T-helper 17 cell (primary cell): ENCODE results near the gene ITPRIP. TPM values are rescaled to one million over a fixed set of nuclear protein-coding genes. Genes with fewer than 3 reads are reported as not detected.

Source experiments
- ATAC-seq: fragments of 150-1000 bp; cut with Tn5 transposase; 2 replicates; pipeline ENCODE4 v1.10.0; 2021; ENCODE audit warnings: mild to moderate bottlenecking, moderate library complexity
- DNase-seq, 3 donors: peaks; one replicate each; pipeline versions ENCODE4 v3.0.0 to v3.0.0-alpha.2; 2020 to 2021
- H3K9me3 ChIP-seq: one replicate; pipeline ENCODE4 v1.7.0; 2013; ENCODE audit warnings: low read length, mild to moderate bottlenecking; ENCODE audit not compliant: control insufficient read depth, poor library complexity, severe bottlenecking
- H3K27ac Mint-ChIP-seq: one replicate; pipeline ENCODE4 v1.8.0; 2022; ENCODE audit warnings: mild to moderate bottlenecking, moderate library complexity, mixed read lengths
- H3K27me3 Mint-ChIP-seq: one replicate; pipeline ENCODE4 v1.8.0; 2022; ENCODE audit warnings: mixed read lengths
- H3K36me3 Mint-ChIP-seq: one replicate; pipeline ENCODE4 v1.8.0; 2022; ENCODE audit warnings: low read depth, mixed read lengths
- H3K4me1 Mint-ChIP-seq: one replicate; pipeline ENCODE4 v1.8.0; 2022; ENCODE audit warnings: mild to moderate bottlenecking, mixed read lengths
- H3K4me3 Mint-ChIP-seq: one replicate; pipeline ENCODE4 v1.8.0; 2022; ENCODE audit warnings: mild to moderate bottlenecking, moderate library complexity, mixed read lengths
- total RNA-seq, 4 donors: library from RNA in 2 of 4; stranded (reverse) in 2 of 4; gene quantifications; one replicate each; pipeline ENCODE4 v1.2.3 and lab custom pipeline; 2022 to 2026

Gene ITPRIP
- total RNA-seq, 2 donors from 2014 or later, result 30.6 to 47.1 TPM

DNA sequence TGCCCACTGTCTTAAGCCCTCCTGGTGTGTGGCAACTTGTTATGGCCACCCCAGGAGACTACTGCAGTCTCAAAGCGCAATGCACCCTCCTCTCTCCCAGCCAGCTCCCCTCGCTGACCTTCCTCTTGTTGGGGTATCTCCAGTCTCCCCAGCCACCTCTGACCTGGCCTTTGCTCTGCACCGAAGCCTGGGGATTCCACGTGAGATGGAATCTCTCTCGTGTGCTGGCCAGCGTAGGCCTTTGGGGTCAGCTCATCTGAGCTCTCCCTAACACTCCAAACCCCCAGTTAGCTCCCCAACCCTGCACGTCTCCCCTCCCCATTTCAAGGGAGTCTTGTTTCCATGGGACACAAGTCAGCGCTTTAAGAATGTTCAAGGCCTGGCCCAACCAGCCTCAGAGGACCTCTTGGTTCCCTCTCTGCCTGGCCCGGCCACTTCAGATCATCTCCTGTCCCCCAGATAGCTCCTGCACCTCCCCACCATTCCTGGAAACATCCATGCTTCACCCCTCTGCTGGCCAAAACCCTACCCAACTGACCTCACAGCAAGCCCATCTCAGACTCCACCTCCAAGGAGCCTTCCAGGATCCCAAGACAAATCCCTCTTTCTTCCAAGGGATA lies 11.2 kb downstream of the ITPRIP start:
- no peaks in the 10 kb centered on the region for H3K9me3 ChIP-seq
- H3K27ac Mint-ChIP-seq, result peak overlapping the region; percentile 96
- H3K4me3 Mint-ChIP-seq, result peak overlapping the region; percentile 90
- ATAC-seq, result no peak
- H3K4me1 Mint-ChIP-seq, result peaks cover 81% of the 10 kb centered on the region
- no peaks in the 10 kb centered on the region for H3K27me3 Mint-ChIP-seq
- peaks cover 3% of the 10 kb centered on the region for H3K36me3 Mint-ChIP-seq
- no peak for DNase-seq

DNA sequence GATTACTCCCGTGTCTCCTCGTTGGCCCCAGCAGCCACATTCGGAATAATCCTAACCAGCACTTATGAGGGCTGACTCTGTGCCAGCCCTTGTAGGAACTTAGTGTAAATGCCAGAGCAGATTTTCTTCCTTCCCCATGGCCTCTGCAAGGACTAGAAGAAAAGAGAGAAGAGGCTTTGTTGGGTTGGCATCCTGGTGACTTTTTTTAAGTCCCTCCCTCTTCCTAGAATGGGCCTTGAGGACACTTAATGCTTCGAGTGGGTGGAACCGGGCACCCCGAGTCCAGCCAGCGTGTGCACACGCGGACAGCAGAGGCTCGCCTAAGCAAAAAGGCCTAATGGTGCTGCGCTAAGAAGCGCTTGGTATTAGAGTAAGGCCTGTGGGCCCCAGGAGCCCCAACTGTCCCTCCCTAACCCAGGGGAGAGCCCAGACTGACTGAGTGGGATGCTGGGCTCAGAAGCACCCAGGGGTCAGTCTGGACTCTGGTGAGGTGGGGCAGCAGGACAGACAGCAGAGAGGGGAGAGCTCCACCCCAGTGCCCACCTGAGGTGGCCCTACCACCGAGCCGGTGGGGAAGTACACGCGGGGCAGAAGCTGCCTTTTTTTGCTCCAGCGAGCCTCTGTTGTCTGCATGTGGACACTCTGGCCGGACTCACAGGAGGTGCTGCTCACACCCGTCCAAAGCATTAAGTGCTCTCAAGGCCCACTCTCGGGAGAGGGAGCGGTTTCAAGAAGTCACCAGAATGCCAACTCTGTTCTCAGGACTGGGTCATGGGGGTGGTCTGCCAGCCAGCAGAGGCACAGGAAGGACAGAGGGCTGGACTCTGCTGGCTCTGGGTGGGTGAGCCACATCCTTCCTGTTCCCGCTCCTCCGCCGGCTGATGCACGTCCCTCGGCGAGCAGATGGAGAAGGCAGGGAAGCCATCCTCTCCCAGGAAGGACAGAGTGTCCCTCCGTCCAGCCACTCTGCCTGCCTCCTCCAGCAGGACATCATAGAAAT lies 12.5 kb downstream of the ITPRIP start:
- H3K4me1 Mint-ChIP-seq, result peaks cover 87% of the 10 kb centered on the region
- H3K27me3 Mint-ChIP-seq, result no peaks in the 10 kb centered on the region

DNA sequence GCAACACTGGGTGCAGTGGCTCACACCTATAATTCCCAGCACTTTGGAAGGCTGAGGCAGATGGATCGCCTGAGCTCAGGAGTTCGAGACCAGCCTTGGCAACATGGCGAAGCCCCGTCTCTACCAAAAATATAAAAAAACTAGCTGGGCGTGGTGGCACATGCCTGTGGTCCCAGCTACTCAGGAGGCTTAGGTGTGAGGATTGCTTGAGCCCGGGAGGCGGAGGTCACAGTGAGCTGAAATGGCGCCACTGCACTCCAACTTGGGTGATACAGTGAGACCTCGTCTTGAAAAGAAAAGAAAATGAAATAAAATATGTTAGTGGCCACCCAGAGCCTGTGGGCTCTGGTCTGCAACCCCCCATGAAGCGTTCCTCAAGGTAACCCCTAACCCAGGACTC lies 13.3 kb downstream of the ITPRIP start:
- H3K36me3 Mint-ChIP-seq, result peaks cover 3% of the 10 kb centered on the region
- H3K27me3 Mint-ChIP-seq, result no peaks in the 10 kb centered on the region
- H3K27ac Mint-ChIP-seq, result peak overlapping the region; percentile 96
- H3K9me3 ChIP-seq, result no peaks in the 10 kb centered on the region
- H3K4me1 Mint-ChIP-seq, result peaks cover 88% of the 10 kb centered on the region
- ATAC-seq (no peak), DNase-seq (no peak)
- peak overlapping the region; percentile 90 for H3K4me3 Mint-ChIP-seq

More for the DNA sequence above, 12.5 kb downstream of the ITPRIP start:
- H3K9me3 ChIP-seq, result no peaks in the 10 kb centered on the region
- Mint-ChIP-seq H3K36me3 (peaks cover 3% of the 10 kb centered on the region), H3K27ac (peak overlapping the region; percentile 96), H3K4me3 (peak overlapping the region; percentile 90)
- DNase-seq (no peak), ATAC-seq (no peak)

DNA sequence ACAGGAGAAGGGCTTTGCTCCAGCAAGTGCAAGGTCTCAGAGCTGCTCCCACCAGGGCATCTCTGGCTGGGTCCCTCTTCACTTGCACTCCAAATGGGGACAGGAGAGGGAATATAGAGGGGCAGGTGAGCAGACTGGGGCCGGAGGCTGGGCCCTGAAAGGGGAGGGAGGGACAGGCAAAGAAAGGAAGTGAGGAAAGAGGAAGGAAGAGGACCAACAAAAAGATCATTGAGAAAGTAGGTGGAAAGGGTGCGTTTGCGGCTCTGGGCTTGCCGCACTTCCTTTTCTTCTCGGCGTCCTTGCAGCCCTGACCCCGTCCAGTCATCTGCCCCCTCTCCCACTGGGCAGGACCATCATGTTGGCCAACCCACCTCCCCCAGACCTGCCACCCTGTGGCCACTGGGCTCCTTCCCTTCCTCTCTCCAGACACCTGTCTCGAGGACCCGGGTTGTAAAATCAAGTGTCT lies 14.0 kb downstream of the ITPRIP start:
- Mint-ChIP-seq H3K27me3 (no peaks in the 10 kb centered on the region), H3K36me3 (peaks cover 3% of the 10 kb centered on the region), H3K27ac (peak overlapping the region; percentile 96)

DNA sequence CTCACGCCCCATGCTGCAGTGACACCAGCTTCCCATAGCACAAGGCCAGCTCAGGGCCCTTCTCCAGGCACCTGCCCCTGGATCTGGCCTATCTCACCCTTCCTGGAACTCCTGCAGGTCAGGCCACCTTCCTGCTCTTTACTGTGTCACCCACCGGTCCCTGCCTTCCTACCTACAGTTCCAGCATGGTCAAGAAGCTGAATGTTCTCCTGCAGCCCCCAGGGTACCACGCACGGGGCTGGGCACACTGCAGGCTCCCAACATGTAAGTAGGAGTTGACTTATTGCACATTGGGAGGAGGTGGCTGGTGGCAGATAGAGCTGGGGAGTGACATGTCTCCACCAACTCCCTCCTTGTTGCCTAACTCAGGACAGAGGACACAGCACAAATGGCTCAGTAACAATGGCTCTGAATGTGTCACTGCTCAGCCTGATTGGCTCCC lies 14.5 kb downstream of the ITPRIP start:
- DNase-seq (no peak), ATAC-seq (no peak)
- Mint-ChIP-seq H3K36me3 (peaks cover 3% of the 10 kb centered on the region), H3K27ac (peak overlapping the region; percentile 96), H3K4me3 (peak overlapping the region; percentile 81), H3K27me3 (no peaks in the 10 kb centered on the region), H3K4me1 (peaks cover 86% of the 10 kb centered on the region)
- H3K9me3 ChIP-seq, result no peaks in the 10 kb centered on the region

More for the DNA sequence above, 14.0 kb downstream of the ITPRIP start:
- ATAC-seq (no peak), DNase-seq (no peak)
- no peaks in the 10 kb centered on the region for H3K9me3 ChIP-seq
- Mint-ChIP-seq H3K4me3 (peak overlapping the region; percentile 81), H3K4me1 (peaks cover 89% of the 10 kb centered on the region)

GRCh38 chr10:104323085-104323484 lies 15.2 kb downstream of the ITPRIP start:
- Mint-ChIP-seq H3K27me3 (no peaks in the 10 kb centered on the region), H3K4me3 (peak overlapping the region; percentile 81), H3K36me3 (peaks cover 3% of the 10 kb centered on the region), H3K4me1 (peaks cover 81% of the 10 kb centered on the region), H3K27ac (peak overlapping the region; percentile 96)
- no peaks in the 10 kb centered on the region for H3K9me3 ChIP-seq
- DNase-seq (no peak), ATAC-seq (no peak)

GRCh38 chr10:104322416-104322782 lies 15.9 kb downstream of the ITPRIP start:
- ATAC-seq, result peak; percentile 55
- Mint-ChIP-seq H3K27ac (peak overlapping the region; percentile 96), H3K4me1 (peaks cover 78% of the 10 kb centered on the region), H3K36me3 (peaks cover 3% of the 10 kb centered on the region), H3K27me3 (no peaks in the 10 kb centered on the region), H3K4me3 (peak overlapping the region; percentile 81)
- no peaks in the 10 kb centered on the region for H3K9me3 ChIP-seq
- no peak for DNase-seq

GRCh38 chr10:104321725-104322415 lies 16.4 kb downstream of the ITPRIP start:
- DNase-seq, result no peak
- Mint-ChIP-seq H3K27ac (peak overlapping the region; percentile 96), H3K36me3 (peaks cover 3% of the 10 kb centered on the region), H3K27me3 (no peaks in the 10 kb centered on the region), H3K4me3 (peak overlapping the region; percentile 81), H3K4me1 (peaks cover 77% of the 10 kb centered on the region)
- no peaks in the 10 kb centered on the region for H3K9me3 ChIP-seq
- ATAC-seq, result peak; percentile 73

- peak overlapping the region; percentile 81 for H3K4me3 Mint-ChIP-seq
- ATAC-seq, result no peak
- no peaks in the 10 kb centered on the region for H3K9me3 ChIP-seq
- no peaks in the 10 kb centered on the region for H3K27me3 Mint-ChIP-seq
- DNase-seq, result no peak
- peak overlapping the region; percentile 96 for H3K27ac Mint-ChIP-seq
- peaks cover under 1% of the 10 kb centered on the region for H3K36me3 Mint-ChIP-seq
- peaks cover 73% of the 10 kb centered on the region for H3K4me1 Mint-ChIP-seq
Observed at GRCh38 chr10:104321226-104321625, 17.0 kb downstream of the ITPRIP start.

GRCh38 chr10:104318810-104319741 lies 19.2 kb downstream of the ITPRIP start:
- DNase-seq, result no peak
- no peak for ATAC-seq
- H3K4me1 Mint-ChIP-seq, result peaks cover 55% of the 10 kb centered on the region
- H3K36me3 Mint-ChIP-seq, result peaks cover 2% of the 10 kb centered on the region
- H3K9me3 ChIP-seq, result no peaks in the 10 kb centered on the region
- H3K27me3 Mint-ChIP-seq, result no peaks in the 10 kb centered on the region
- no peak overlapping the region for H3K27ac Mint-ChIP-seq
- peak overlapping the region; percentile 36 for H3K4me3 Mint-ChIP-seq

DNA sequence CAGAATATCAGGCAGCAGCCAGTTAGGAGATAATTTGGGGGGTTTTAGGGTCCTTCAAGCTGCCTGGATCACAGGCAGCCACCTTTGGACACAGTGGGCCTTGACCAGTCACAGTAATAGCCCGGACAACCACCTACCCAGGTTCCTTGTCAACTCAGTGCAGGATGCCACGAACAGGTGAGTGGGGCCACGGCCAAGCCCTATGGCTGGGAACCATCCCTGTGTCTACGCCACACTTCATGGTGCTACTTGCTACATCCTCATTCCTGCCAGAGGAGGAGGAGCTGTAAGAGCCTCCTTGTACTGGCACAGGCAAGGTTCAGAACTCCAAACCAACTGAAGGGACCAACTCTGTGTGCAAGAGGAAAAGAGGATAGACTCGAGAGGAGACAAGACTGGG lies 19.9 kb downstream of the ITPRIP start:
- Mint-ChIP-seq H3K4me1 (peaks cover 50% of the 10 kb centered on the region), H3K36me3 (peaks cover 2% of the 10 kb centered on the region), H3K4me3 (no peak overlapping the region), H3K27me3 (no peaks in the 10 kb centered on the region), H3K27ac (peak overlapping the region; percentile 8)
- H3K9me3 ChIP-seq, result no peaks in the 10 kb centered on the region
- DNase-seq (no peak), ATAC-seq (no peak)

DNA sequence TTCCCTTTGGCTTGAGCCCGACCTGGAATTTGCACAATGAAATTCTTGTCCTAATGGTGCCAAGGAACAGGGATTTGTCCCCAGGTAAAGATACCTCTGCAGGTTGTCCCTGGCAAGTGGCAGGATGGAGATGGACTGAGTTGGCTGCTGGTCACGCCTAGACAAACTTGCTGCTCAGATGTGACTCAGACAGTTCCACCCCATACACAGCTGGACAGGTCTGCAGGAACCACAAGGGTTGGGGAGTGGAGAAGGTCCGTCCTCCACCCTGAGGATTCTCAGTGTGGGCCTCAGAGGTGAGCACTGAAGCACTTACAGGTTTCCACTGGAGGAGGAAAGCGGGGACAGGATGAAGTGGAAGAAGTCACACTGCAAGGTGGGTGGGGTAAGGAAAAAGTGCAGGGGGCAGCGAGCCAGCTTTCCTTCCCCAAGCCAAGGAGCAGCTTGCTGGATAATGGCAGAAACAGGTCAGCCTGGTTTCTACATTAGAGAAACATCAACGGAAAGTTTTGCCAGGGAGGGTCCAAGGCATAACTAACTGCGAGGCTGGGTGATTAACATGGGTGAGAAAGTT lies 20.5 kb downstream of the ITPRIP start:
- H3K4me3 Mint-ChIP-seq, result no peak overlapping the region
- DNase-seq, result no peak
- peaks cover 2% of the 10 kb centered on the region for H3K36me3 Mint-ChIP-seq
- H3K27ac Mint-ChIP-seq, result peak overlapping the region; percentile 8
- H3K9me3 ChIP-seq, result no peaks in the 10 kb centered on the region
- H3K4me1 Mint-ChIP-seq, result peaks cover 45% of the 10 kb centered on the region
- ATAC-seq, result no peak
- no peaks in the 10 kb centered on the region for H3K27me3 Mint-ChIP-seq
